Motor neuron (in vitro differentiated cells): ENCODE results near the gene WBP1L. TPM values are rescaled to one million over a fixed set of nuclear protein-coding genes. Genes with fewer than 3 reads are reported as not detected.

Experiments used
- ATAC-seq, 8 experiments: fragments of 200-7000 bp; cut with Tn5 transposase; replicated peaks in 6 of 8; 2 replicates each; pipeline ENCODE4 v1.8.0; 2021; ENCODE audit warnings: mild to moderate bottlenecking in 8 of 8, moderate library complexity in 8 of 8
- H3K27ac ChIP-seq, 2 donors: fragments of 250-450 bp; sonication (Bioruptor Pico); 2 replicates each; pipeline ENCODE4 v1.9.0; 2021; ENCODE audit warnings: antibody characterized with exemption in 2 of 2, mild to moderate bottlenecking in 2 of 2, moderate library complexity in 1 of 2
- H3K4me1 ChIP-seq, 2 donors: fragments of 250-450 bp; sonication (Bioruptor Pico); replicated peaks in 1 of 2; 2 replicates each; pipeline ENCODE4 v1.6.1; 2021; ENCODE audit warnings: antibody characterized with exemption in 2 of 2, mild to moderate bottlenecking in 2 of 2, moderate library complexity in 1 of 2
- H3K4me3 ChIP-seq, 5 donors: fragments of 250-450 bp; sonication (Bioruptor Pico); 2 replicates each; pipeline ENCODE4 v1.9.0; 2021; ENCODE audit warnings: antibody characterized with exemption in 5 of 5, mild to moderate bottlenecking in 5 of 5, moderate library complexity in 4 of 5
- WGBS, 10 experiments: fragments of 450-650 bp; shearing (Covaris generic); methylation state at CpG; one replicate each; pipeline ENCODE4 v1.0.0; 2022; 5-methylcytosine and 5-hydroxymethylcytosine counted together
- in situ Hi-C, 9 experiments: fragments of 400-800 bp; cut with MboI; loops; one replicate each; pipeline ENCODE4 v1.15.0; 2021; ENCODE audit warnings: low sequenced_read_pairs in 9 of 9, low pct_unique_long_range_greater_than_20kb in 2 of 9; ENCODE audit not compliant: unreplicated experiment in 9 of 9
- total RNA-seq, 8 experiments: library from RNA; unstranded; fragments of 300-600 nt; gene quantifications; 2 replicates each; pipeline versions ENCODE4 v1.2.3 to v1.2.4, GENCODE V29; 2022

WBP1L gene
- total RNA-seq, 8 experiments from 2014 or later: 21.1 to 49.7 (median 26.7) TPM

- no peak overlapping the region for H3K27ac ChIP-seq
- H3K4me3 ChIP-seq: no peak overlapping the region
- in situ Hi-C loops: no loop called here
- ATAC-seq: no peak
- H3K4me1 ChIP-seq: peaks cover 37 to 61% of the 10 kb centered on the region in 2 donors
- 69 to 100% (median 88%) methylated on average over 1 to 2 of the region's 2 CpGs; no CpG with 5 or more reads in 1 of the 10 experiments for WGBS, 10 experiments
Measured at GRCh38 chr10:102778781-102779180, 35.0 kb downstream of the WBP1L start.

GRCh38 chr10:102779680-102780526 lies 36.2 kb downstream of the WBP1L start:
- Histone ChIP-seq H3K4me3 (no peak overlapping the region), H3K4me1 (peaks cover 26 to 51% of the 10 kb centered on the region in 2 donors), H3K27ac (no peak overlapping the region)
- peak in 2 of 8 experiments; percentile 1 to 11 for ATAC-seq
- 10 to 100% (median 78%) methylated on average over 1 to 7 of the region's 10 CpGs for WGBS, 10 experiments
- in situ Hi-C loops: no loop called here

- peaks cover 20 to 45% of the 10 kb centered on the region in 2 donors for H3K4me1 ChIP-seq
- no peak overlapping the region for H3K27ac ChIP-seq
- no CpG with 5 or more reads among the region's 1 CpG for WGBS, 10 experiments
- no peak for ATAC-seq
- no peak overlapping the region for H3K4me3 ChIP-seq
- in situ Hi-C loops: no loop called here
Measured at GRCh38 chr10:102780527-102780808, 36.7 kb downstream of the WBP1L start.

- in situ Hi-C loops: no loop called here
- WGBS, 10 experiments: 17 to 80% (median 44%) methylated on average over 1 to 5 of the region's 8 CpGs; no CpG with 5 or more reads in 4 of the 10 experiments
- Histone ChIP-seq H3K27ac (no peak overlapping the region), H3K4me1 (peaks cover 12 to 38% of the 10 kb centered on the region in 2 donors), H3K4me3 (no peak overlapping the region)
- ATAC-seq: no peak
Measured at GRCh38 chr10:102781090-102781920, 37.6 kb downstream of the WBP1L start.

GRCh38 chr10:102781921-102782557 lies 38.3 kb downstream of the WBP1L start:
- in situ Hi-C loops: no loop called here

GRCh38 chr10:102782673-102783551 lies 39.2 kb downstream of the WBP1L start:
- 0 to 90% (median 74%) methylated on average over 1 to 9 of the region's 18 CpGs; no CpG with 5 or more reads in 2 of the 10 experiments for WGBS, 10 experiments
- ATAC-seq: peak in 4 of 8 experiments; percentile 48 to 71 (median 66)
- in situ Hi-C loops: no loop called here
- peaks cover 0 to 22% of the 10 kb centered on the region in 2 donors for H3K4me1 ChIP-seq
- no peak overlapping the region for H3K27ac ChIP-seq
- no peak overlapping the region for H3K4me3 ChIP-seq

More at GRCh38 chr10:102781921-102782557, 38.3 kb downstream of the WBP1L start:
- ATAC-seq: no peak
- 0 to 100% (median 65%) methylated on average over 1 to 3 of the region's 6 CpGs; no CpG with 5 or more reads in 4 of the 10 experiments for WGBS, 10 experiments
- Histone ChIP-seq H3K4me1 (peaks cover 7 to 31% of the 10 kb centered on the region in 2 donors), H3K4me3 (no peak overlapping the region), H3K27ac (no peak overlapping the region)

- H3K4me1 ChIP-seq: peaks cover 0 to 17% of the 10 kb centered on the region in 2 donors
- ATAC-seq: no peak
- no peak overlapping the region for H3K27ac ChIP-seq
- no peak overlapping the region for H3K4me3 ChIP-seq
- in situ Hi-C loops: no loop called here
- 57 to 91% (median 85%) methylated on average over 1 of the region's 1 CpG; no CpG with 5 or more reads in 6 of the 10 experiments for WGBS, 10 experiments
Measured at GRCh38 chr10:102783568-102783967, 39.8 kb downstream of the WBP1L start.

- no peak overlapping the region for H3K27ac ChIP-seq
- 25 to 100% (median 83%) methylated on average over 1 to 2 of the region's 2 CpGs; no CpG with 5 or more reads in 1 of the 10 experiments for WGBS, 10 experiments
- H3K4me3 ChIP-seq: no peak overlapping the region
- in situ Hi-C loops: no loop called here
- no peak for ATAC-seq
- peaks cover 0 to 16% of the 10 kb centered on the region in 2 donors for H3K4me1 ChIP-seq
Measured at GRCh38 chr10:102785818-102786217, 42.1 kb downstream of the WBP1L start.

GRCh38 chr10:102791754-102792395 lies 48.1 kb downstream of the WBP1L start:
- WGBS, 10 experiments: 17 to 100% (median 82%) methylated on average over 1 to 8 of the region's 8 CpGs; no CpG with 5 or more reads in 1 of the 10 experiments
- in situ Hi-C loops: no loop called here
- H3K4me1 ChIP-seq: no peaks in the 10 kb centered on the region
- peak in 4 of 8 experiments; percentile 37 to 77 (median 53) for ATAC-seq
- no peak overlapping the region for H3K4me3 ChIP-seq
- H3K27ac ChIP-seq: no peak overlapping the region

GRCh38 chr10:102795453-102796406 lies 52.0 kb downstream of the WBP1L start:
- in situ Hi-C loops: no loop called here
- Histone ChIP-seq H3K27ac (no peak overlapping the region), H3K4me1 (no peaks in the 10 kb centered on the region), H3K4me3 (no peak overlapping the region)
- WGBS, 10 experiments: 35 to 94% (median 83%) methylated on average over 2 to 10 of the region's 15 CpGs; no CpG with 5 or more reads in 1 of the 10 experiments
- ATAC-seq: no peak
